Activated CD4-positive, alpha-beta T cell treated with anti-CD3 and anti-CD28 coated beads, Interleukin-2, amount 10 ng/mL, durations not matched to agents 24 days and 14 days (primary cell): ENCODE results near the gene FAM13A. TPM values are rescaled to one million over a fixed set of nuclear protein-coding genes. Genes with fewer than 3 reads are reported as not detected.
A peak's percentile ranks its signal among the peaks of the same experiment; 100 is the strongest.

Experiments used
- DNase-seq: peaks from one replicate; pipeline ENCODE4 v3.0.0; 2022
- H3K27ac Mint-ChIP-seq: one replicate; pipeline ENCODE4 v1.8.0; 2022; ENCODE audit warnings: mild to moderate bottlenecking, mixed read lengths
- H3K27me3 Mint-ChIP-seq: one replicate; pipeline ENCODE4 v1.8.0; 2022; ENCODE audit warnings: mixed read lengths
- H3K36me3 Mint-ChIP-seq: one replicate; pipeline ENCODE4 v1.8.0; 2022; ENCODE audit warnings: low read depth, mild to moderate bottlenecking, mixed read lengths
- H3K4me1 Mint-ChIP-seq: one replicate; pipeline ENCODE4 v1.8.0; 2021; ENCODE audit warnings: mixed read lengths
- H3K4me3 Mint-ChIP-seq: one replicate; pipeline ENCODE4 v1.8.0; 2022; ENCODE audit warnings: mild to moderate bottlenecking, moderate library complexity, mixed read lengths
- H3K9me3 Mint-ChIP-seq: one replicate; pipeline ENCODE4 v1.8.0; 2021; ENCODE audit warnings: mixed read lengths
- intact Hi-C: fragments of 100-400 bp; cut with micrococcal nuclease; formaldehyde crosslinking; loops from one replicate; pipeline ENCODE4 v1.15.1; 2023
- total RNA-seq: library from RNA; stranded (reverse); gene quantifications from 2 replicates; pipeline ENCODE4 v1.2.3, GENCODE V29; 2022

FAM13A gene
- total RNA-seq, 1 donor from 2014 or later, result 3.0 TPM

GRCh38 chr4:88820698-88821415, 236.1 kb downstream of the FAM13A start:
- Mint-ChIP-seq H3K9me3 (no peaks in the 10 kb centered on the region), H3K4me1 (peaks cover 48% of the 10 kb centered on the region), H3K27ac (no peak overlapping the region), H3K4me3 (peak overlapping the region; percentile 78), H3K36me3 (peaks cover 14% of the 10 kb centered on the region), H3K27me3 (peaks cover 2% of the 10 kb centered on the region)
- peak; percentile 51 for DNase-seq
- intact Hi-C loops, result loop anchor here (5.0 kb wide), 3 partner anchors 141 to 476 kb away; no protein-coding TSS in a partner anchor

GRCh38 chr4:88819818-88820697, 236.9 kb downstream of the FAM13A start:
- Mint-ChIP-seq H3K27me3 (peaks cover 5% of the 10 kb centered on the region), H3K36me3 (peaks cover 14% of the 10 kb centered on the region), H3K27ac (peak overlapping the region; percentile 10), H3K4me1 (peaks cover 48% of the 10 kb centered on the region), H3K4me3 (peak overlapping the region; percentile 78), H3K9me3 (no peaks in the 10 kb centered on the region)
- DNase-seq, result peak; percentile 10
- intact Hi-C loops, result loop anchor here (2.0 to 5.0 kb wide), 4 partner anchors 142 to 477 kb away; no protein-coding TSS in a partner anchor

GRCh38 chr4:88818631-88819470, 238.1 kb downstream of the FAM13A start:
- Mint-ChIP-seq H3K27ac (no peak overlapping the region), H3K9me3 (no peaks in the 10 kb centered on the region), H3K36me3 (peaks cover 16% of the 10 kb centered on the region), H3K4me1 (peaks cover 48% of the 10 kb centered on the region), H3K4me3 (peak overlapping the region; percentile 51), H3K27me3 (peaks cover 6% of the 10 kb centered on the region)
- DNase-seq, result peak; percentile 85
- intact Hi-C loops, result loop anchor here (1.0 to 2.0 kb wide), 2 partner anchors 205 to 280 kb away; no protein-coding TSS in a partner anchor

- peak; percentile 45 for DNase-seq
- H3K4me1 Mint-ChIP-seq, result peaks cover 42% of the 10 kb centered on the region
- H3K27me3 Mint-ChIP-seq, result peaks cover 6% of the 10 kb centered on the region
- intact Hi-C loops, result loop anchor here (1.0 to 2.0 kb wide), 2 partner anchors 207 to 279 kb away; no protein-coding TSS in a partner anchor
- no peak overlapping the region for H3K27ac Mint-ChIP-seq
- peaks cover 16% of the 10 kb centered on the region for H3K36me3 Mint-ChIP-seq
- H3K4me3 Mint-ChIP-seq, result no peak overlapping the region
- H3K9me3 Mint-ChIP-seq, result no peaks in the 10 kb centered on the region
Observed at GRCh38 chr4:88817740-88818139, 239.2 kb downstream of the FAM13A start.

GRCh38 chr4:88816360-88816759, 240.6 kb downstream of the FAM13A start:
- no peak overlapping the region for H3K27ac Mint-ChIP-seq
- H3K9me3 Mint-ChIP-seq, result no peaks in the 10 kb centered on the region
- peak; percentile 4 for DNase-seq
- H3K4me1 Mint-ChIP-seq, result peaks cover 36% of the 10 kb centered on the region
- H3K27me3 Mint-ChIP-seq, result peaks cover 10% of the 10 kb centered on the region
- intact Hi-C loops, result no loop called here
- H3K36me3 Mint-ChIP-seq, result peaks cover 20% of the 10 kb centered on the region
- no peak overlapping the region for H3K4me3 Mint-ChIP-seq

GRCh38 chr4:88814043-88814617, 242.9 kb downstream of the FAM13A start:
- H3K27me3 Mint-ChIP-seq, result peaks cover 10% of the 10 kb centered on the region
- no peak overlapping the region for H3K27ac Mint-ChIP-seq
- intact Hi-C loops, result no loop called here
- peak; percentile 43 for DNase-seq
- peaks cover 23% of the 10 kb centered on the region for H3K4me1 Mint-ChIP-seq
- H3K9me3 Mint-ChIP-seq, result no peaks in the 10 kb centered on the region
- H3K4me3 Mint-ChIP-seq, result no peak overlapping the region
- H3K36me3 Mint-ChIP-seq, result peaks cover 17% of the 10 kb centered on the region

- Mint-ChIP-seq H3K27me3 (peaks cover 10% of the 10 kb centered on the region), H3K36me3 (peaks cover 13% of the 10 kb centered on the region), H3K4me3 (no peak overlapping the region), H3K4me1 (peaks cover 12% of the 10 kb centered on the region), H3K27ac (no peak overlapping the region), H3K9me3 (no peaks in the 10 kb centered on the region)
- DNase-seq, result peak; percentile 9
- intact Hi-C loops, result no loop called here
Observed at GRCh38 chr4:88813013-88813412, 244.0 kb downstream of the FAM13A start.

- Mint-ChIP-seq H3K36me3 (peaks cover 10% of the 10 kb centered on the region), H3K27me3 (peaks cover 10% of the 10 kb centered on the region), H3K4me3 (no peak overlapping the region), H3K4me1 (peaks cover 8% of the 10 kb centered on the region), H3K27ac (no peak overlapping the region), H3K9me3 (no peaks in the 10 kb centered on the region)
- intact Hi-C loops, result no loop called here
- DNase-seq, result peak; percentile 18
Observed at GRCh38 chr4:88812420-88812819, 244.6 kb downstream of the FAM13A start.

- Mint-ChIP-seq H3K27ac (no peak overlapping the region), H3K4me3 (no peak overlapping the region), H3K27me3 (peaks cover 14% of the 10 kb centered on the region), H3K36me3 (peaks cover 16% of the 10 kb centered on the region), H3K4me1 (peaks cover 8% of the 10 kb centered on the region), H3K9me3 (no peaks in the 10 kb centered on the region)
- peak; percentile 25 for DNase-seq
- intact Hi-C loops, result no loop called here
Observed at GRCh38 chr4:88811904-88812303, 245.1 kb downstream of the FAM13A start.

- intact Hi-C loops, result no loop called here
- no peak for DNase-seq
- Mint-ChIP-seq H3K9me3 (no peaks in the 10 kb centered on the region), H3K36me3 (peaks cover 18% of the 10 kb centered on the region), H3K4me3 (no peak overlapping the region), H3K27me3 (peaks cover 19% of the 10 kb centered on the region), H3K27ac (no peak overlapping the region), H3K4me1 (peaks cover 4% of the 10 kb centered on the region)
Observed at GRCh38 chr4:88810325-88810724, 246.7 kb downstream of the FAM13A start.

GRCh38 chr4:88809576-88810219, 247.3 kb downstream of the FAM13A start:
- intact Hi-C loops, result loop anchor here (10.0 kb wide), 1 partner anchor 655 kb away; the partner anchor contains the start of gene ABCG2
- no peak for DNase-seq
- Mint-ChIP-seq H3K9me3 (no peaks in the 10 kb centered on the region), H3K4me3 (no peak overlapping the region), H3K4me1 (peaks cover 6% of the 10 kb centered on the region), H3K27ac (no peak overlapping the region), H3K36me3 (peaks cover 18% of the 10 kb centered on the region), H3K27me3 (peaks cover 15% of the 10 kb centered on the region)

GRCh38 chr4:88809101-88809500, 247.9 kb downstream of the FAM13A start:
- Mint-ChIP-seq H3K36me3 (peaks cover 16% of the 10 kb centered on the region), H3K27me3 (peaks cover 15% of the 10 kb centered on the region), H3K9me3 (no peaks in the 10 kb centered on the region), H3K4me1 (peaks cover 10% of the 10 kb centered on the region), H3K27ac (no peak overlapping the region), H3K4me3 (no peak overlapping the region)
- DNase-seq, result no peak
- intact Hi-C loops, result loop anchor here (10.0 kb wide), 1 partner anchor 654 kb away; the partner anchor contains the start of gene ABCG2
